Urinary bladder (tissue), 4 donors: ENCODE measurements around the gene SSX5. TPM values are rescaled to one million over a fixed set of nuclear protein-coding genes. Genes with fewer than 3 reads are reported as not detected.
"Not testable (repeated sequence)": the region's sequence is repeated elsewhere in the genome, so short reads cannot be mapped to it uniquely, and the experiment has no call there.

ENCODE experiments used
- DNase-seq: peaks from one replicate; pipeline ENCODE4 v3.0.0-alpha.2; 2015; ENCODE audit errors: extremely low spot score
- H3K27ac ChIP-seq: one replicate; pipeline ENCODE4 v1.5.1; 2013; ENCODE audit warnings: low read depth, mild to moderate bottlenecking, moderate library complexity
- H3K36me3 ChIP-seq: one replicate; pipeline ENCODE4 v1.6.1; 2013; ENCODE audit warnings: mild to moderate bottlenecking, moderate library complexity; ENCODE audit not compliant: insufficient read depth
- H3K4me1 ChIP-seq: one replicate; pipeline ENCODE4 v1.6.1; 2013; ENCODE audit warnings: mild to moderate bottlenecking, moderate library complexity; ENCODE audit not compliant: insufficient read depth
- H3K4me3 ChIP-seq: one replicate; pipeline ENCODE4 v1.5.1; 2013; ENCODE audit warnings: low read depth, low read length
- WGBS: extraction: QIAGEN DNeasy Blood & Tissue Kit; methylation state at CpG from one replicate; pipeline ENCODE4 v1.1.7; 2013; 5-methylcytosine and 5-hydroxymethylcytosine counted together
- polyA plus RNA-seq: library from polyadenylated mRNA; stranded (reverse); fragments of 200-250 nt; gene quantifications from one replicate; pipeline ENCODE4 v1.2.3, GENCODE V29; 2013
- total RNA-seq: library from RNA; depleted of rRNA; stranded (reverse); fragments of >200 nt; gene quantifications from one replicate; pipeline ENCODE4 v1.2.3, GENCODE V29; 2014
- donor health status: healthy with polysubstance abuse.
- donor health status: healthy.

The SSX5 gene
- not detected for total RNA-seq
- not detected for polyA plus RNA-seq

DNA sequence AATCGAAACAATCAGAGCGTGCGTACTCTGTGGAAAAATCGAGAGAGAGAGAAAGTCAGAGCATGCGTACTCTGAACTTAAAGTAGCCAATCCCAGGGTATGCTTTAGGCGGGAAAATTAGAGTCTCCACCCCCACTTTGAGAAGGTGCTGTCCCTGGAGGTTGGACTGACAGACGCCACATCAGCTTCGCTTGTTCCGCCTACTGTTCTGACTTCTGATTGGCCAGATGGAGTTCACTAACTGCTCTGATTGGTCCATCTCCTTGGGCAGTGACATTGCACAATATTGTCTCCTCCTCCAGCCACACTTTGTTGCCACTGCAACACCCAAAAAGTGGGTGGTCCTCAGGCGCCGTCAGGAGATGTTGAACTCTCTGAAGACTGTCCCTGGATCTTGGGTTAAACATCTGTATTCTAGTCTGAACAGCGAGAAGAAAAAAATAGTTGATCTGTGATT lies at the start of gene SSX5:
TSS of gene SSX5 (minus strand) at position 51 of the 457 bp plus-strand sequence. CDS start 1,437 bp downstream, outside the sequence.
- H3K36me3 ChIP-seq: no peaks in the 10 kb centered on the region
- DNase-seq: no peak
- 91% methylated on average over 12 of the region's 12 CpGs for WGBS
- H3K27ac ChIP-seq: no peak within 1 kb of the TSS
- no peaks in the 10 kb centered on the region for H3K4me1 ChIP-seq
- no peak within 1 kb of the TSS for H3K4me3 ChIP-seq

DNA sequence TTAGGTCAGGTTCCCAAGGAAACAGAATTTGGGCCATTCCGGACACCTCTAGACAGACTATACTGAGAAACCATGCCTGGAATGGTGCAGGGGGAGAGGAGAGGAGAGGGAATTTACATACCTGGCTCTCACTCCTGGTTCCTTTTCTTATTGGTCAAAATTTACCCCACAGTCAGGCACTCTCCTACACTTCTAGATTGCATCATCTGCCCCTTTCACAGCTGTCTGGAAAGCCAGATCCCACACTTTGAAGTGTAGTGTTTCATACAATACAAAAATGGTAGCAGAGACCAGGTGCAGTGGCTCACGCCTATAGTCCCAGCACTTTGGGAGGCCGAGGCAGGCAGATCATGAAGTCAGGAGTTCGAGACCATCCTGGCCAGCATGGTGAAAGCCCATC lies 27.6 kb upstream of the SSX5 start:
- WGBS: 92% methylated on average over 4 of the region's 4 CpGs
- not testable (repeated sequence) for H3K4me3 ChIP-seq, DNase-seq, H3K4me1 ChIP-seq, H3K36me3 ChIP-seq, H3K27ac ChIP-seq

- not testable (repeated sequence) for H3K36me3 ChIP-seq, H3K27ac ChIP-seq, H3K4me1 ChIP-seq, DNase-seq, H3K4me3 ChIP-seq
- 23% methylated on average over 4 of the region's 4 CpGs for WGBS
Observed at GRCh38 chrX:48214341-48214740, 17.7 kb upstream of the SSX5 start.

DNA sequence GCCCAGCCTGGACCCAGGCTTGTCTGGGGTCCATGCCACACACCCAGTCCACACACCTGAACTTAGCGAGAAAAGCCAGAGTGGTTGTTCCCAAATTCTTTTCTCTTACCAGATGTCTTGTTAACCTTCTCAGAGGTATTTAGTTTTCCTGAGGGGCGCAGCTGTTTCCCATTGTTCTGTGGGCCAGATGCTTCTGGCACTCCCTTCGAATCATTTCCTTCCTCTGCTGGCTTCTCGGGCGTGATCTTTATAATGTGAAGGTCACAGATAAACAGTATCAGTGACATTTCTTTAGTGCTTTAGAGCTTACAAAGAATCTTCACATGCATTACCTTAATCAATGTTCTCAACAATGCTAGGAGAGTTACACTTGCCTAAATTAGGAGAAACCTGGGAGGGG lies 6.6 kb downstream of the SSX5 start:
- not testable (repeated sequence) for DNase-seq, H3K4me3 ChIP-seq, H3K36me3 ChIP-seq, H3K4me1 ChIP-seq, H3K27ac ChIP-seq
- WGBS: 57% methylated on average over 5 of the region's 5 CpGs

DNA sequence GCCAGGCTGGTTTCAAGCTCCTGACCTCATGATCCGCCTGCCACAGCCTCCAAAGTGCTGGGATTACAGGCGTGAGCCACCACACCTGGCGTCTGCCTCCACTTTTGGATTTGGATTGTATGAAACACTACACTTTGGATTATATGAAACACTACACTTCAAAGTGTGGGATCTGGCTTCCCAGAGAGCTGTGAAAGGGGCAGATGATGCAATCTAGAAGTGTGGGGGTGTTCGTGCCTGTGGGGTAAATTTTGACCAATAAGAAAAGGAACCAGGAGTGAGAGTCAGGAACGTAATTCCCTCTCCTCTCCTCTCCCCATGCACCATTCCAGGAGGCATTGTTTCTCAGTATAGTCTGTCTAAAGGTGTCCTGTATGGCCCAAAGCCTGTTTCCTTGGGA lies 14.7 kb downstream of the SSX5 start:
- WGBS: 61% methylated on average over 5 of the region's 5 CpGs
- H3K4me1 ChIP-seq, H3K4me3 ChIP-seq, DNase-seq, H3K36me3 ChIP-seq, H3K27ac ChIP-seq: not testable (repeated sequence)

DNA sequence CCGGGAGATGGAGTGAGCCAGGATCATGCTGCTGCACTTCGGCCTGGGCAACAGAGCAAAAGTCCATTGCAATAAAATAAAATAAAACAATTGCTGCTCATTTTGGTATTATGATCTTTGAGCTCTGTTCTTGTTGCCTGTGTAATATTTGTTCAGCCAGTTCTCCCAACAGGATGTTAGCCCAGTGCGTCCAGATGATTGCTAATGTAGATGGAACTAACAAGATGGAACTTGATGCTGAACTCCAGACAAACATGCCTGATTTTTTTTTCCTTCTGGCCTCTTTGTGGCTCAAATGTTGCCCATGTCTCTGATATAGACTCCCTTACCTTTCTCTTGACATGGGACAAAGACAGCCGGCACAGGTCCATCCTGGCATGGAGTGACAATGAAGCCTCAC lies 15.8 kb downstream of the SSX5 start:
- 92% methylated on average over 4 of the region's 4 CpGs for WGBS
- Histone ChIP-seq H3K4me1 (no peaks in the 10 kb centered on the region), H3K4me3 (no peak overlapping the region), H3K36me3 (no peaks in the 10 kb centered on the region), H3K27ac (no peak overlapping the region)
- no peak for DNase-seq

DNA sequence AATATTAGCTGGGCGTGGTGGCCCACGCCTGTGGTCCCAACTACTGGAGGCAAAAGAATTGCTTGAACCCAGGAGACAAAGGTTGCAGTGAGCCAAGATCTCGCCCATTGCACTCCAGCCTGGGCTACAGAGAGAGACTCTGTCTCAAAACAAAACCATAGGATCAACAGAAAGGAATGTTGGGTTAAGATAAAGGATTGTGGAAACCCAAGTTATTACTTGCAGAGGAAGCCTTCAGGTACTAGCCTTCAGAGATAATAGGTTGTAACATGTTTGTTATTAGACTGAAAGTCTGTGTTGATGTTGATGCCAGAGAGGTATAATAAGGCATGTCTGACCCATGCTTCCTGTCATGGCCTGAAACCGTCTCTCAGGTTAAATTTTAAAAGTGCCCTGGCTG lies 16.9 kb downstream of the SSX5 start:
- no peaks in the 10 kb centered on the region for H3K4me1 ChIP-seq
- no peak overlapping the region for H3K4me3 ChIP-seq
- H3K27ac ChIP-seq: no peak overlapping the region
- 85% methylated on average over 4 of the region's 4 CpGs for WGBS
- no peak for DNase-seq
- no peaks in the 10 kb centered on the region for H3K36me3 ChIP-seq

DNA sequence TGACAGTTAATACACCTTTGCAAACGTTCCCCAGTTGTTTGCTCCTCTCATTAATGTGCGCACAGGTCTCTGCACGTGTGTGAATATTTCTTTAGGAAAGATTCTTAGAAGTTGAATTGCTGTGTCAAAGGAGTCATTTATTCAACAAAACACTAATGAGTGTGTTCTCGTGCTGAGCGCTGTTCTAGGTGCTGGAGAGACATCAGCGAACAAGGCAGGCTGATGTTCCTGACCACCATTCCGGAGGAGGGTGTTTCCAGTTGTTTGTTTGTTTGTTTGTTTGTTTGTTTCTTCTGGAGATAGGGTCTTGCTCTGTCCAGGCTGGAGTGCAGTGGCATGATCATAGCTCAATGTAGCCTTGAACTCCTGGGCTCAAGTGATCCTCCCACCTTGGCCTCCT lies 30.3 kb downstream of the SSX5 start:
- H3K4me1 ChIP-seq, DNase-seq, H3K4me3 ChIP-seq, H3K27ac ChIP-seq, H3K36me3 ChIP-seq: not testable (repeated sequence)
- WGBS: 70% methylated on average over 6 of the region's 7 CpGs

- H3K4me3 ChIP-seq: no peak overlapping the region
- 78% methylated on average over 12 of the region's 12 CpGs for WGBS
Observed at GRCh38 chrX:48165241-48165640, 31.4 kb downstream of the SSX5 start.

GRCh38 chrX:48156014-48156413 lies 40.6 kb downstream of the SSX5 start:
- no peaks in the 10 kb centered on the region for H3K4me1 ChIP-seq
- 92% methylated on average over 12 of the region's 12 CpGs for WGBS
- no peak for DNase-seq
- H3K4me3 ChIP-seq: no peak overlapping the region
- H3K27ac ChIP-seq: no peak overlapping the region
- H3K36me3 ChIP-seq: no peaks in the 10 kb centered on the region

More at GRCh38 chrX:48165241-48165640, 31.4 kb downstream of the SSX5 start:
- no peak for DNase-seq
- H3K36me3 ChIP-seq: no peaks in the 10 kb centered on the region
- H3K27ac ChIP-seq: no peak overlapping the region
- H3K4me1 ChIP-seq: no peaks in the 10 kb centered on the region

DNA sequence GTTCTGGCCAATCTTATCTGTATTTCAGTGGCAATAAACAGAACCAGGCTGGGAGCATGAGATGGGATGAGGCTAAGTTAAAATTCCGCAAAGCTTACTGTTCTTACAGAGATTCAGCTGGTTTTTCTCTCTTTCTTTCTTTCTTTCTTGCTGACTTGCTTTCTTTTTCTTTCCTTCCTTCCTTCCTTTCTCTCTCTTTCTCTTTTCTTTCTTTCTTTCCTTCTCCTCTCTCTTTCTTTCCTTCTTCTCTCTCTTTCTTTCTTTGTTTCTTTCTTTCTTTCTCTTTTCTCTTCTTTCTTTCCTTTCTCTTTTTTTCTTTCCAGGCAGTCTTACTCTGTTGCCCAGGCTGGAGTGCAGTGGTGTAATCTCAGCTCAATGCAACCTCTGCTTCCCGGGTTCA lies 41.8 kb downstream of the SSX5 start:
- 66% methylated on average over 2 of the region's 2 CpGs for WGBS

GRCh38 chrX:48153769-48154168 lies 42.8 kb downstream of the SSX5 start:
- WGBS: 82% methylated on average over 10 of the region's 10 CpGs

More for the DNA sequence above, 41.8 kb downstream of the SSX5 start:
- DNase-seq: no peak
- Histone ChIP-seq H3K27ac (no peak overlapping the region), H3K36me3 (no peaks in the 10 kb centered on the region), H3K4me3 (no peak overlapping the region), H3K4me1 (no peaks in the 10 kb centered on the region)

DNA sequence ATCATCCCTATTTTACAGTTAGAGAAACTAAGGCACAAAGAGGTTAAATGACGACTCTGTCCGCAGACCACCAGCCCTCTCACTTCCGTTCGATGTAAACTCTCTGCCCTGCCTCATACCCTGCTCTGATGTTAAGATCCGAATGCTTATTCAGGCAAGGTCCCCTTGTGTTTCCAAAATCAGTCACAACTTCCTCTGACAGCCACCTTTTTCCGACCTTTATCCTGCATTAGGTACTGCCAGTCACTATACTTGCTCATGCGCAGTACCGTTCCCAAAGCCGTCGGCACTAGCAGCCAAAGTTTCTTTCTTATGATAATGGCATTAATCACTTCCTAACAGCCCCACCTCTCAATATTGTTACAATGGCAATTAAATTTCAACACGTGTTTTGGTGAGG lies 53.9 kb downstream of the SSX5 start:
- not testable (repeated sequence) for DNase-seq, H3K27ac ChIP-seq, H3K36me3 ChIP-seq, H3K4me3 ChIP-seq, H3K4me1 ChIP-seq
- whole genome bisulfite sequencing: 61% methylated on average over 11 of the region's 11 CpGs

More at GRCh38 chrX:48153769-48154168, 42.8 kb downstream of the SSX5 start:
- H3K4me3 ChIP-seq: no peak overlapping the region
- DNase-seq: no peak
- no peaks in the 10 kb centered on the region for H3K36me3 ChIP-seq
- H3K4me1 ChIP-seq: no peaks in the 10 kb centered on the region
- no peak overlapping the region for H3K27ac ChIP-seq

DNA sequence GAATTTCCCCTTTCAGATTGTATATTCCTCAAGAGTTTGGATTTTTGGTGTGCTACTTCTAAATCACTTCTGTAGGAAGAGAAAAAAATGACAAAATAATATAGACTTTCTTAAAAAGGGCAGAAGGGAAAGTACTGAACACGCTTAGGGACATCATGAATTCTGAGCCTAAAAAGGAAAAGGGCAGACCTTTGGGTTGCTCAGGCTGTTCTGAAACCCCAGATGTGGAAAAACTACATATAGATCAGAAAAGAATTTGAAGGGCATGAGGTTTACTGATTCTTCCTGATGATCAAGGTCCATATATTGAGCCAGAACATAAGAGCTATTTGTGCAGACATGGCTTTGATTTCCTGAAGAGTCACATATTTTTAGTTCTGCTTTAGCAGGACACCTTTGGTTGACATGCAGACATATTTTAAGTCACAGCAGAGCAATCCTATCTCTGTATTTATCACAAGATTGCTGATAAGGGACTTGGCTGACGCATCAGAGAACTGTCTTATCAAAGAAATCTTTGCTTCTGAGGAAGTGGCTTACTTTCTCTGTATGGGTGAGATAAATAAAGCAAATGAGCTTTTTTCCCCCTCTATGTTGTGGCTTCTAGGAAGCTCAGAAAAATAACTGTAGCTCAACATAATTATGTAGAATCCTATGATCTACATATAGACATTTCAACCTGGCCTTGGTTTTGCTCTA lies 54.6 kb downstream of the SSX5 start:
- not testable (repeated sequence) for H3K36me3 ChIP-seq, H3K4me1 ChIP-seq, H3K4me3 ChIP-seq, H3K27ac ChIP-seq, DNase-seq
- WGBS: 55% methylated on average over 1 of the region's 2 CpGs
